HepG2 (cell line): ENCODE measurements around the gene MCEE. TPM values are rescaled to one million over a fixed set of nuclear protein-coding genes. Genes with fewer than 3 reads are reported as not detected.

Source experiments
- FOSL2 ChIP-seq: sonication (generic); formaldehyde crosslinking; IDR thresholded peaks from 2 replicates; pipeline ENCODE4 v1.4.0; 2020; ENCODE audit warnings: missing genetic modification reagents
- GATA4 ChIP-seq: sonication (generic); IDR thresholded peaks from 2 replicates; pipeline ENCODE4 v1.6.1; 2016; ENCODE audit warnings: antibody characterized with exemption, low read depth, borderline replicate concordance
- HCFC1 ChIP-seq: fragments of 150-350 bp; IDR thresholded peaks from 2 replicates; pipeline ENCODE4 v1.6.1; 2014; ENCODE audit warnings: low read depth, low read length
- KDM3A ChIP-seq: IDR thresholded peaks from 2 replicates; pipeline ENCODE4 v1.6.1; 2018; ENCODE audit warnings: low read depth, missing compliant biosample characterization
- MAZ ChIP-seq, 2 experiments: sonication (generic) in 1 of 2; formaldehyde crosslinking in 1 of 2; IDR thresholded peaks; 2 replicates each; pipeline versions ENCODE4 v1.5.0 to v1.6.1; 2012 to 2020; ENCODE audit warnings: low read depth in 2 of 2, mild to moderate bottlenecking in 2 of 2, borderline replicate concordance in 1 of 2, improper control_type of control experiment in 1 of 2, low read length in 1 of 2, missing genetic modification reagents in 1 of 2, moderate library complexity in 1 of 2
- PHF20 ChIP-seq: sonication (generic); formaldehyde crosslinking; IDR thresholded peaks from 2 replicates; pipeline ENCODE4 v1.5.0; 2020; ENCODE audit warnings: mild to moderate bottlenecking, missing genetic modification reagents
- PREB ChIP-seq: sonication (generic); formaldehyde crosslinking; IDR thresholded peaks from 2 replicates; pipeline ENCODE4 v1.4.0; 2020; ENCODE audit warnings: missing genetic modification reagents
- SNAPC4 ChIP-seq: sonication (generic); formaldehyde crosslinking; IDR thresholded peaks from 2 replicates; pipeline ENCODE4 v1.4.0; 2020; ENCODE audit warnings: mild to moderate bottlenecking, missing genetic modification reagents
- TAF15 ChIP-seq: fragments of 200-400 bp; formaldehyde crosslinking; IDR thresholded peaks from one replicate; pipeline ENCODE4 v1.6.1; 2018; ENCODE audit warnings: mild to moderate bottlenecking, low read depth, low read length; ENCODE audit not compliant: poor library complexity, severe bottlenecking
- THAP11 ChIP-seq: IDR thresholded peaks from 2 replicates; pipeline ENCODE4 v1.6.1; 2016; ENCODE audit warnings: missing biosample characterization, missing genetic modification reagents
- TP53 ChIP-seq: sonication (generic); formaldehyde crosslinking; conservative IDR thresholded peaks from 2 replicates; pipeline ENCODE4 v1.4.0; 2020; ENCODE audit warnings: missing genetic modification reagents
- ZBTB43 ChIP-seq: sonication (generic); formaldehyde crosslinking; conservative IDR thresholded peaks from 2 replicates; pipeline ENCODE4 v1.4.0; 2020; ENCODE audit warnings: missing genetic modification reagents
- ZBTB46 ChIP-seq: sonication (generic); formaldehyde crosslinking; IDR thresholded peaks from 2 replicates; pipeline ENCODE4 v1.4.0; 2020; ENCODE audit warnings: mild to moderate bottlenecking, missing genetic modification reagents, borderline replicate concordance
- ZNF652 ChIP-seq: IDR thresholded peaks from 2 replicates; pipeline ENCODE4 v1.6.1; 2016; ENCODE audit warnings: low read depth, borderline replicate concordance
- ZNF709 ChIP-seq: sonication (generic); formaldehyde crosslinking; IDR thresholded peaks from 2 replicates; pipeline ENCODE4 v1.5.0; 2020; ENCODE audit warnings: mild to moderate bottlenecking, missing genetic modification reagents
- ZNF710 ChIP-seq: sonication (generic); formaldehyde crosslinking; IDR thresholded peaks from 2 replicates; pipeline ENCODE4 v1.5.0; 2020; ENCODE audit warnings: mild to moderate bottlenecking, missing genetic modification reagents, borderline replicate concordance
- polyA plus RNA-seq, 8 experiments: library from polyadenylated mRNA; depleted of rRNA in 3 of 8; stranded (reverse) in 7 of 8; unstranded in 1 of 8; fragments of >200 nt; fragmentation: Illumina TruSeq in 4 of 8; extraction: Trizol in 4 of 8; gene quantifications; 2 replicates each; pipeline versions ENCODE4 v1.2.1 to v1.2.3, GENCODE V29; 2011 to 2016; ENCODE audit warnings: low read depth in 4 of 8, missing spikeins in 1 of 8, mixed read lengths in 1 of 8; ENCODE audit not compliant: insufficient read depth in 1 of 8
- total RNA-seq, 5 experiments: library from RNA; depleted of rRNA; stranded (reverse); fragments of >200 nt; fragmentation: Illumina TruSeq; extraction: Trizol; gene quantifications; 2 replicates each; pipeline ENCODE4 v1.2.3, GENCODE V29; 2016; ENCODE audit warnings: low read depth in 1 of 5

Gene MCEE
- total and polyA plus RNA-seq, 2 of the 13 experiments (the other 11 are each of a cell fraction or from before 2014, with no cell fraction given), result 32.0 to 66.9 TPM

- TF ChIP-seq SNAPC4 (no peak), ZNF652 (CRISPR knock-in tag) (no peak), PHF20 (CRISPR knock-in tag) (no peak), ZNF709 (CRISPR knock-in tag) (no peak), PREB (CRISPR knock-in tag) (no peak), TAF15 (no peak), ZBTB46 (CRISPR knock-in tag) (peak; percentile 87; the same call in 1 of the 2 replicates), THAP11 (CRISPR knock-in tag) (no peak), FOSL2 (0 out of 2 replicates have a peak, but pooled peaks have one; percentile 6), ZNF710 (CRISPR knock-in tag) (no peak), GATA4 (no peak), KDM3A (CRISPR knock-in tag) (no peak), MAZ (IDR thresholded peaks at IDR 0.05; ENCODE audit: borderline replicate concordance, low read depth, low read length) (no peak), MAZ (CRISPR knock-in tag; IDR thresholded peaks at IDR 0.05; ENCODE audit: low read depth) (no peak), ZBTB43 (no peak), HCFC1 (no peak), TP53 (CRISPR knock-in tag) (no peak)
These were observed 27.2 kb upstream of the MCEE start (continued) for GRCh38 chr2:71157124-71157793.
